ENCODE results near the gene TCF4.

TCF4 gene

GRCh38 chr18:55503167-55503820, 84.7 kb downstream of the TCF4 start:
- DNase-seq (ENCODE audit: low read depth): no peak

GRCh38 chr18:55501982-55502710, 85.8 kb downstream of the TCF4 start:
- no peak for DNase-seq (ENCODE audit: low read depth)

- DNase-seq (ENCODE audit: low read depth): no peak
Measured at GRCh38 chr18:55501579-55501978, 86.4 kb downstream of the TCF4 start.

- DNase-seq (ENCODE audit: low read depth): peak; percentile 54
Measured at GRCh38 chr18:55500316-55501086, 87.5 kb downstream of the TCF4 start.

- DNase-seq (ENCODE audit: low read depth): no peak
Measured at GRCh38 chr18:55499526-55499925, 88.5 kb downstream of the TCF4 start.

- DNase-seq (ENCODE audit: low read depth): no peak
Measured at GRCh38 chr18:55497825-55498403, 90.1 kb downstream of the TCF4 start.

- no peak for DNase-seq (ENCODE audit: low read depth)
Measured at GRCh38 chr18:55494899-55495298, 93.1 kb downstream of the TCF4 start.

- DNase-seq (ENCODE audit: low read depth): no peak
Measured at GRCh38 chr18:55494441-55494840, 93.6 kb downstream of the TCF4 start.

- DNase-seq (ENCODE audit: low read depth): no peak
Measured at GRCh38 chr18:55491616-55492015, 96.4 kb downstream of the TCF4 start.

GRCh38 chr18:55489034-55489986, 98.7 kb downstream of the TCF4 start:
- DNase-seq (ENCODE audit: low read depth): no peak

- DNase-seq (ENCODE audit: low read depth): no peak
Measured at GRCh38 chr18:55488473-55488872, 99.5 kb downstream of the TCF4 start.

- DNase-seq (ENCODE audit: low read depth): no peak
Measured at GRCh38 chr18:55487997-55488396, 100.0 kb downstream of the TCF4 start.

GRCh38 chr18:55486936-55487335, 101.1 kb downstream of the TCF4 start:
- DNase-seq (ENCODE audit: low read depth): no peak

GRCh38 chr18:55485666-55486065, 102.3 kb downstream of the TCF4 start:
- DNase-seq (ENCODE audit: low read depth): peak; percentile 53

GRCh38 chr18:55484773-55485172, 103.2 kb downstream of the TCF4 start:
- DNase-seq (ENCODE audit: low read depth): no peak

GRCh38 chr18:55483266-55483871, 104.6 kb downstream of the TCF4 start:
- no peak for DNase-seq (ENCODE audit: low read depth)

GRCh38 chr18:55479656-55480420, 108.2 kb downstream of the TCF4 start:
- DNase-seq (ENCODE audit: low read depth): no peak

- peak; percentile 16 for DNase-seq (ENCODE audit: low read depth)
Measured at GRCh38 chr18:55477860-55478581, 110.0 kb downstream of the TCF4 start.

- peak; percentile 47 for DNase-seq (ENCODE audit: low read depth)
Measured at GRCh38 chr18:55477499-55477859, 110.5 kb downstream of the TCF4 start.

- DNase-seq (ENCODE audit: low read depth): no peak
Measured at GRCh38 chr18:55475916-55476315, 112.1 kb downstream of the TCF4 start.

Data from fibroblast of gingiva (primary cell).